GM23248 (cell line): ENCODE measurements around the gene GXYLT2. TPM values are rescaled to one million over a fixed set of nuclear protein-coding genes. Genes with fewer than 3 reads are reported as not detected.

ENCODE experiments used
- DNase-seq: peaks from one replicate; pipeline ENCODE4 v3.0.0-alpha.2; 2015
- H2AFZ ChIP-seq: fragments of 200-600 bp; sonication (generic); 2 replicates; pipeline ENCODE4 v1.6.1; 2016; ENCODE audit warnings: antibody characterized with exemption
- H3F3A ChIP-seq: fragments of 200-600 bp; sonication (generic); 2 replicates; pipeline ENCODE4 v1.6.1; 2016; ENCODE audit warnings: mild to moderate bottlenecking, antibody characterized with exemption, mixed run types; ENCODE audit not compliant: insufficient read depth
- H3K27ac ChIP-seq: fragments of 200-600 bp; sonication (generic); 2 replicates; pipeline ENCODE4 v1.5.1; 2016; ENCODE audit warnings: mild to moderate bottlenecking
- H3K27me3 ChIP-seq: fragments of 200-600 bp; sonication (generic); replicated peaks from 2 replicates; pipeline ENCODE4 v1.6.1; 2016; ENCODE audit warnings: mild to moderate bottlenecking; ENCODE audit not compliant: insufficient read depth
- H3K36me3 ChIP-seq: fragments of 200-600 bp; sonication (generic); 2 replicates; pipeline ENCODE4 v1.6.1; 2016; ENCODE audit warnings: low read depth, mild to moderate bottlenecking
- H3K4me1 ChIP-seq: fragments of 200-600 bp; sonication (generic); 2 replicates; pipeline ENCODE4 v1.6.1; 2016; ENCODE audit warnings: mild to moderate bottlenecking; ENCODE audit not compliant: insufficient read depth
- H3K4me2 ChIP-seq: fragments of 200-600 bp; sonication (generic); one replicate; pipeline ENCODE4 v1.6.1; 2016; ENCODE audit warnings: mild to moderate bottlenecking; ENCODE audit not compliant: unreplicated experiment
- H3K4me3 ChIP-seq: fragments of 200-600 bp; sonication (generic); 2 replicates; pipeline ENCODE4 v1.5.1; 2016; ENCODE audit warnings: mild to moderate bottlenecking
- H3K79me2 ChIP-seq: fragments of 200-600 bp; sonication (generic); 2 replicates; pipeline ENCODE4 v1.6.1; 2016; ENCODE audit warnings: mild to moderate bottlenecking; ENCODE audit not compliant: insufficient read depth
- H3K9ac ChIP-seq: fragments of 200-600 bp; sonication (generic); 2 replicates; pipeline ENCODE4 v1.6.1; 2016; ENCODE audit warnings: mild to moderate bottlenecking
- H3K9me2 ChIP-seq: fragments of 200-600 bp; sonication (generic); 2 replicates; pipeline ENCODE4 v1.6.1; 2016; ENCODE audit warnings: mixed run types, mild to moderate bottlenecking, moderate library complexity; ENCODE audit not compliant: insufficient read depth
- H3K9me3 ChIP-seq: fragments of 200-600 bp; sonication (generic); one replicate; pipeline ENCODE4 v1.6.1; 2017; ENCODE audit warnings: low read depth
- H4K20me1 ChIP-seq: fragments of 200-600 bp; sonication (generic); 2 replicates; pipeline ENCODE4 v1.6.0; 2016; ENCODE audit not compliant: insufficient read depth
- EZH2 ChIP-seq: fragments of 200-600 bp; sonication (generic); IDR thresholded peaks from 2 replicates; pipeline ENCODE4 v1.6.1; 2018; ENCODE audit warnings: antibody characterized with exemption, mild to moderate bottlenecking; ENCODE audit not compliant: insufficient read depth, poor library complexity, severe bottlenecking
- EZH2phosphoT487 ChIP-seq: fragments of 200-600 bp; sonication (generic); IDR thresholded peaks from 2 replicates; pipeline ENCODE4 v1.6.1; 2018; ENCODE audit warnings: antibody characterized with exemption, moderate library complexity, mild to moderate bottlenecking, low read depth; ENCODE audit not compliant: insufficient read depth
- WGBS, 2 experiments: methylation state at CpG; one replicate each; pipeline ENCODE4 v1.1.6; 2015 to 2017; ENCODE audit warnings: low lambda C conversion rate in 2 of 2, low coverage in 1 of 2; ENCODE audit errors: missing lambda C conversion rate in 2 of 2; 5-methylcytosine and 5-hydroxymethylcytosine counted together
- in situ Hi-C: fragments of 300-500 bp; cut with MboI; formaldehyde crosslinking; loops from 2 replicates; pipeline ENCODE4 v1.15.0; 2020
- polyA plus RNA-seq: library from polyadenylated mRNA; unstranded; fragments of >200 nt; fragmentation: Nextera tagmentation; extraction: Ambion mirVana; gene quantifications from 2 replicates; pipeline ENCODE4 v1.2.1, GENCODE V29; 2016
- total RNA-seq: library from RNA; depleted of rRNA; stranded (reverse); fragments of >200 nt; shearing (Covaris generic); gene quantifications from 2 replicates; pipeline ENCODE4 v1.2.3, GENCODE V29; 2014

Gene GXYLT2
- total and polyA plus RNA-seq, 2 experiments from 2014 or later: 1.2 to 13.2 TPM

GRCh38 chr3:72972706-72973030, 84.8 kb downstream of the GXYLT2 start:
- Histone ChIP-seq H3K4me2 (no peak overlapping the region), H4K20me1 (no peaks in the 10 kb centered on the region), H3K9ac (no peak overlapping the region), H3K4me3 (no peak overlapping the region), H3F3A (peaks cover 12% of the 10 kb centered on the region; the same call in 1 of the 2 replicates), H3K9me2 (no peaks in the 10 kb centered on the region), H3K27me3 (no peaks in the 10 kb centered on the region), H2AFZ (no peak overlapping the region), H3K79me2 (no peaks in the 10 kb centered on the region), H3K27ac (no peak overlapping the region), H3K36me3 (no peaks in the 10 kb centered on the region), H3K4me1 (peaks cover 11% of the 10 kb centered on the region), H3K9me3 (no peaks in the 10 kb centered on the region)
- DNase-seq: no peak
- in situ Hi-C loops: no loop called here
- TF ChIP-seq EZH2 (no peak), EZH2phosphoT487 (no peak)
- 97 to 100% methylated on average over 3 of the region's 3 CpGs for WGBS, 2 experiments

GRCh38 chr3:72973031-72973723, 85.3 kb downstream of the GXYLT2 start:
- H3K4me1 ChIP-seq: peaks cover 11% of the 10 kb centered on the region
- H3F3A ChIP-seq: peaks cover 12% of the 10 kb centered on the region; the same call in 1 of the 2 replicates
- no peak overlapping the region for H3K9ac ChIP-seq
- no peaks in the 10 kb centered on the region for H4K20me1 ChIP-seq
- no peaks in the 10 kb centered on the region for H3K36me3 ChIP-seq
- DNase-seq: no peak
- H3K9me2 ChIP-seq: no peaks in the 10 kb centered on the region
- WGBS, 2 experiments: 82 to 83% methylated on average over 7 of the region's 7 CpGs
- no peak overlapping the region for H2AFZ ChIP-seq
- no peak overlapping the region for H3K27ac ChIP-seq
- no peak overlapping the region for H3K4me3 ChIP-seq
- no peaks in the 10 kb centered on the region for H3K79me2 ChIP-seq
- no peak overlapping the region for H3K4me2 ChIP-seq
- no peaks in the 10 kb centered on the region for H3K27me3 ChIP-seq
- TF ChIP-seq EZH2 (no peak), EZH2phosphoT487 (no peak)
- in situ Hi-C loops: no loop called here
- no peaks in the 10 kb centered on the region for H3K9me3 ChIP-seq

DNA sequence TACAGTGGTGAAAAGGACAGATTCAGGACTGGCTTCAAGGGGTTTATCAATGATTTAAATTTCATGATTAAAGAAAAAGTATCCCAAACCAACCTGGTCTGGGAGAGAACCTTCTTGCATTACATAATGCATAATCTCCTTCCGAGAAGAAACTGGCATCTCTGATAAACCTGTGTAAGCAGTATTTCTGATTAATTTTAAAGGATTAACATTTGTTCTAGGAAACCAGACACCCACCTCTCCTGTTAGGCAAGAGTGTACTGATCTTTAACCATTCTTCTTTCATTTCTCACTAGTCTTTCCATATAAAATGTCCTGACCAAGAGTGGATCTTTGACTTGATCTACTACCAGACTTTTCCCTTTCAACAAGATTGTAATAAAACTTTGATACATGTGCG, 85.9 kb downstream of the GXYLT2 start:
- in situ Hi-C loops: no loop called here
- Histone ChIP-seq H2AFZ (no peak overlapping the region), H3K9me3 (no peaks in the 10 kb centered on the region), H3K27ac (no peak overlapping the region), H3K9me2 (no peaks in the 10 kb centered on the region), H3K9ac (no peak overlapping the region), H3K4me3 (no peak overlapping the region), H3K79me2 (no peaks in the 10 kb centered on the region), H3K27me3 (no peaks in the 10 kb centered on the region), H3K36me3 (no peaks in the 10 kb centered on the region), H3F3A (peaks cover 12% of the 10 kb centered on the region; the same call in 1 of the 2 replicates), H4K20me1 (no peaks in the 10 kb centered on the region), H3K4me2 (no peak overlapping the region), H3K4me1 (peaks cover 11% of the 10 kb centered on the region)
- no peak for DNase-seq
- TF ChIP-seq EZH2phosphoT487: no peak
- no peak for TF ChIP-seq EZH2
- WGBS, 2 experiments: 94 to 96% methylated on average over 2 of the region's 2 CpGs

DNA sequence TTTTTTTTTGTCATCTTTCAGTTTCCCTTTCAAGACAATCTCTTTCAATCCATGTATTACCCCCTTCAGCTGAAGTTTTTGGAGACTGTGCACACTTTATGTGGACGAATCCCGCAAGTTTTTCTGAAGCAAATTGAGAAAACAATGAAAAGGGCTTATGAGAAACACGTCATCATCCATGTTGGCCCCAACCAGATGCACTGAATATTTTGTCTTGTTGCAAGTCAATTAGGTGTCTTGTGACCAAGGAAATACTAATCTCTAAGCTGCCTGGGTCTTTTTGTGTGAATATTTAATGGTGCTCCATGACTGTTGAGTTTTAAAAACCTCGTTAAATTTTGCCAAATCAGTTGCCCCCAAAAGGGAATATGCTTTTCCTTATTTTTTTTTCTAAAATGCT, 87.1 kb downstream of the GXYLT2 start:
- H2AFZ ChIP-seq: no peak overlapping the region
- TF ChIP-seq EZH2phosphoT487 (no peak), EZH2 (no peak)
- H3K27ac ChIP-seq: no peak overlapping the region
- H3K9me2 ChIP-seq: no peaks in the 10 kb centered on the region
- H3K9ac ChIP-seq: no peak overlapping the region
- no peaks in the 10 kb centered on the region for H4K20me1 ChIP-seq
- in situ Hi-C loops: no loop called here
- H3K27me3 ChIP-seq: no peaks in the 10 kb centered on the region
- H3K4me3 ChIP-seq: no peak overlapping the region
- H3K9me3 ChIP-seq: no peaks in the 10 kb centered on the region
- H3K4me2 ChIP-seq: no peak overlapping the region
- no peaks in the 10 kb centered on the region for H3K36me3 ChIP-seq
- no peaks in the 10 kb centered on the region for H3K79me2 ChIP-seq
- peaks cover 11% of the 10 kb centered on the region for H3K4me1 ChIP-seq
- 78 to 86% methylated on average over 4 of the region's 4 CpGs for WGBS, 2 experiments
- DNase-seq: no peak
- peaks cover 12% of the 10 kb centered on the region; the same call in 1 of the 2 replicates for H3F3A ChIP-seq
